ENCODE data around the gene ACAP2.

Gene ACAP2

DNA sequence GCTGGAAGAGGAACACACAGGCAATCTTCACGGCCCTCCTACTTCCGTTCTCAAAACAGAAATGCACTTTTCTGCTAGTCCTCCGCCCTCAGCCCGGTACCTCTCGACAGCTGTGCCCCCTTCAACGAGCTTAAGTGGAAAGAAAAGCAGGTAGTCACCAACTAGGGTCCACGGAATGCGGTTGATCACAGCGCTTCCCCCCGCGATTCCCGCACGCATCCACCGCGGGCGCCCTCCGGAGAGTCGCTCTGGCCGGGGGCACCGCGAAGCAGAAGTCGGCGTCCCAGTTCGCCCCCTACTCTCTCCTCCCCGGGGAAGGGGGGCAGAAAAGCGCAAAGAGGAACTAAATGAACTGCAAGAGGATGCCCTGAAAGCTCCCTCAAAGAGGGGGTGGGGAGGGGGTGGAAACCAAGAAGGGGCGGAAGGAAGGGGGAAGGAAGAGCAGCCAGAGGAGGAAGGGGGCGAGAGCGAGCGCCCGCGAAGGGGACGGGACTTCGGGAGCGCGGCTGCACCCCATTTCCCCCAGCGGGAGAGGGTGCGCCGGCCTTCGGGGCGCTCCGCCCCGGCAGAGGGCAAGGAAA is 738 bp downstream of the ACAP2 start:
- Histone ChIP-seq H4K20me1 (ENCODE audit: insufficient read depth) (peaks cover 12% of the 10 kb centered on the region; the same call in 1 of the 2 replicates), H3K27ac (peak overlapping the region; percentile 81), H3K79me2 (ENCODE audit: insufficient read depth, low read depth) (peaks cover 47% of the 10 kb centered on the region), H3K9ac (peak overlapping the region; percentile 75; the same call in 1 of the 2 replicates), H3K4me3 (IDR thresholded peaks at IDR 0.05; ENCODE audit: insufficient read depth, low read depth, low read length) (peak overlapping the region; percentile 96), H3K27me3 (ENCODE audit: insufficient read depth, low read depth) (no peaks in the 10 kb centered on the region), H3K36me3 (ENCODE audit: insufficient read depth) (no peaks in the 10 kb centered on the region), H3K4me2 (peak overlapping the region; percentile 91), H2AFZ (ENCODE audit: low read depth) (peak overlapping the region; percentile 71), H3K4me1 (ENCODE audit: low read depth, poor library complexity, severe bottlenecking) (peaks cover 56% of the 10 kb centered on the region)
- no peak for TF ChIP-seq CTCF (conservative IDR thresholded peaks at IDR 0.05; ENCODE audit: low read depth, low read length)

DNA sequence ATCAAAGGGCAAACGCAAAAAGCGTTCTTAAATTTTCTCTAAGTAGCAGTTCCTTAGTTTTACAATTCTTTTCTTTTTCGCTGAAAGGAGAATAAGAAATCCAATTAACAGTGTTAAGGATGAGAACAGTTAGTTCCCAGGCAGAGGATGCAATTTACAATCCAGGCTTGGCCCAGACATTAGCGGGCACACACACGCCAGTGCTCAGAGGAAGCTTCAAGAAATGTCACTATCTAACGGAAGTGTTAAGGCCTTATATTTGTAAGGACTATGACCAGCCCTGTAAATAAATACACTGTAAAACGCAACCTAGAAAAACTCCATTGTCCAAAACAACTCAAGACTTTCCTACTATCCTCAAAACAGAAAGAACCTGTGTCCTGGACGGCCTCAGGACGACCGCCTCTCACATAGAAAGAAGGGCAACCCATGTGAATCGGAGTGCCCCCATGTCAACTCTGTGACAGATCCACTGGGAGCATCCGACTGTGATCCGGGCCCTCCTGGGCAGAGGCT is 1.3 kb downstream of the ACAP2 start:
- H3K4me1 ChIP-seq (ENCODE audit: low read depth, poor library complexity, severe bottlenecking) = peaks cover 51% of the 10 kb centered on the region
- H3K4me3 ChIP-seq (IDR thresholded peaks at IDR 0.05; ENCODE audit: insufficient read depth, low read depth, low read length) = peak overlapping the region; percentile 96
- peak overlapping the region; percentile 75; the same call in 1 of the 2 replicates for H3K9ac ChIP-seq
- no peaks in the 10 kb centered on the region for H3K27me3 ChIP-seq (ENCODE audit: insufficient read depth, low read depth)
- TF ChIP-seq CTCF (conservative IDR thresholded peaks at IDR 0.05; ENCODE audit: low read depth, low read length) = no peak
- peaks cover 12% of the 10 kb centered on the region; the same call in 1 of the 2 replicates for H4K20me1 ChIP-seq (ENCODE audit: insufficient read depth)
- H3K79me2 ChIP-seq (ENCODE audit: insufficient read depth, low read depth) = peaks cover 53% of the 10 kb centered on the region
- H3K36me3 ChIP-seq (ENCODE audit: insufficient read depth) = no peaks in the 10 kb centered on the region
- peak overlapping the region; percentile 71 for H2AFZ ChIP-seq (ENCODE audit: low read depth)
- H3K4me2 ChIP-seq = peak overlapping the region; percentile 91
- peak overlapping the region; percentile 81 for H3K27ac ChIP-seq

GRCh38 chr3:195441051-195441450 is 1.8 kb downstream of the ACAP2 start:
- Histone ChIP-seq H4K20me1 (ENCODE audit: insufficient read depth) (peaks cover 12% of the 10 kb centered on the region; the same call in 1 of the 2 replicates), H3K27ac (peak overlapping the region; percentile 81), H3K27me3 (ENCODE audit: insufficient read depth, low read depth) (no peaks in the 10 kb centered on the region), H3K4me3 (IDR thresholded peaks at IDR 0.05; ENCODE audit: insufficient read depth, low read depth, low read length) (peak overlapping the region; percentile 96), H2AFZ (ENCODE audit: low read depth) (0 out of 2 replicates have a peak overlapping the region, but pooled peaks have one; percentile 71), H3K4me1 (ENCODE audit: low read depth, poor library complexity, severe bottlenecking) (peaks cover 46% of the 10 kb centered on the region), H3K4me2 (peak overlapping the region; percentile 91), H3K9ac (peak overlapping the region; percentile 75; the same call in 1 of the 2 replicates), H3K79me2 (ENCODE audit: insufficient read depth, low read depth) (peaks cover 57% of the 10 kb centered on the region), H3K36me3 (ENCODE audit: insufficient read depth) (no peaks in the 10 kb centered on the region)
- TF ChIP-seq CTCF (conservative IDR thresholded peaks at IDR 0.05; ENCODE audit: low read depth, low read length) = no peak

GRCh38 chr3:195440379-195440778 is 2.4 kb downstream of the ACAP2 start:
- peak overlapping the region; percentile 75; the same call in 1 of the 2 replicates for H3K9ac ChIP-seq
- H3K36me3 ChIP-seq (ENCODE audit: insufficient read depth) = no peaks in the 10 kb centered on the region
- H3K4me1 ChIP-seq (ENCODE audit: low read depth, poor library complexity, severe bottlenecking) = peaks cover 39% of the 10 kb centered on the region
- no peak overlapping the region for H2AFZ ChIP-seq (ENCODE audit: low read depth)
- no peak for TF ChIP-seq CTCF (conservative IDR thresholded peaks at IDR 0.05; ENCODE audit: low read depth, low read length)
- H3K4me2 ChIP-seq = peak overlapping the region; percentile 91
- peaks cover 12% of the 10 kb centered on the region; the same call in 1 of the 2 replicates for H4K20me1 ChIP-seq (ENCODE audit: insufficient read depth)
- peak overlapping the region; percentile 81; the same call in 1 of the 2 replicates for H3K27ac ChIP-seq
- no peak overlapping the region for H3K4me3 ChIP-seq (IDR thresholded peaks at IDR 0.05; ENCODE audit: insufficient read depth, low read depth, low read length)
- no peaks in the 10 kb centered on the region for H3K27me3 ChIP-seq (ENCODE audit: insufficient read depth, low read depth)
- peaks cover 61% of the 10 kb centered on the region for H3K79me2 ChIP-seq (ENCODE audit: insufficient read depth, low read depth)

Measured in KMS-11 (cell line).